HCT116 (cell line): ENCODE data around the gene FN3KRP.

Experiments used
- EGR1 ChIP-seq: IDR thresholded peaks from 2 replicates; pipeline ENCODE4 v1.6.1; 2012; ENCODE audit warnings: low read depth
- ELF1 ChIP-seq: IDR thresholded peaks from 2 replicates; pipeline ENCODE4 v1.6.1; 2012; ENCODE audit warnings: low read depth, borderline replicate concordance
- EZH2 ChIP-seq: fragments of 200-600 bp; sonication (generic); IDR thresholded peaks from 2 replicates; pipeline ENCODE4 v1.6.1; 2017; ENCODE audit warnings: antibody characterized with exemption, mixed run types
- POLR2A ChIP-seq: IDR thresholded peaks from 2 replicates; pipeline ENCODE4 v1.7.0; 2011; ENCODE audit warnings: borderline replicate concordance; ENCODE audit not compliant: insufficient read depth, insufficient read length; ENCODE audit errors: extremely low read depth
- RAD21 ChIP-seq: IDR thresholded peaks from 2 replicates; pipeline ENCODE4 v1.6.1; 2012; ENCODE audit warnings: low read depth, mild to moderate bottlenecking
- SP1 ChIP-seq: IDR thresholded peaks from 2 replicates; pipeline ENCODE4 v1.6.1; 2012; ENCODE audit warnings: low read depth
- TCF7L2 ChIP-seq: IDR thresholded peaks from 2 replicates; pipeline ENCODE4 v1.7.0; 2011; ENCODE audit warnings: borderline replicate concordance, inconsistent platforms; ENCODE audit not compliant: insufficient read depth, insufficient read length; ENCODE audit errors: extremely low read depth
- TF ChIP-seq, protein P1 (sequence below), 3 experiments: fragments of 200-600 bp in 1 of 3; sonication (generic) in 1 of 3; IDR thresholded peaks in 2 of 3; conservative IDR thresholded peaks in 1 of 3; 2 replicates each; pipeline ENCODE4 v1.5.1; 2012 to 2017; ENCODE audit warnings: low read depth in 2 of 3, low read length in 2 of 3, antibody characterized with exemption in 1 of 3, borderline replicate concordance in 1 of 3, control low read depth in 1 of 3, mild to moderate bottlenecking in 1 of 3, mixed read lengths in 1 of 3, mixed run types in 1 of 3, moderate library complexity in 1 of 3; ENCODE audit not compliant: insufficient read depth in 1 of 3
- TF ChIP-seq, protein P2 (sequence below): IDR thresholded peaks from 2 replicates; pipeline ENCODE4 v1.6.1; 2012

DNA sequence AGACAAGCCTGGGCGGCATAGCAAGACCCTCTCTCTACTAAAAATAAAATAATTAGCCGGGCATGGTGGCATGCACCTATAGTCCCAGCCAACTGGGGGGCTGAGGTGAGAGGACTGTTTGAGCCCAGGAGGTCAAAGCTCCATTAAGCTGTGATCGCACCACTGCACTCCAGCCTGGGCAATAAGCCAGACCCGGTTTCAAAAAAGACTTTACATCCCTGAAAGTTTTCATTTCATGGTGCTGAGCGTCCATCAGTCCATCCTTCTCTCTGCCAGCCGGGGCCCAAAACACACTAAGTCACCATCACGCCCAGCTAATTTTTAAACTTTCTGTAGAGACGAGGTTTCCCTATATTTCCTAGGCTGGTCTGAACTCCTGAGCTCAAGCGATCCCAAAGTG lies 28.6 kb upstream of the FN3KRP start:
- TF ChIP-seq, protein P1, sequence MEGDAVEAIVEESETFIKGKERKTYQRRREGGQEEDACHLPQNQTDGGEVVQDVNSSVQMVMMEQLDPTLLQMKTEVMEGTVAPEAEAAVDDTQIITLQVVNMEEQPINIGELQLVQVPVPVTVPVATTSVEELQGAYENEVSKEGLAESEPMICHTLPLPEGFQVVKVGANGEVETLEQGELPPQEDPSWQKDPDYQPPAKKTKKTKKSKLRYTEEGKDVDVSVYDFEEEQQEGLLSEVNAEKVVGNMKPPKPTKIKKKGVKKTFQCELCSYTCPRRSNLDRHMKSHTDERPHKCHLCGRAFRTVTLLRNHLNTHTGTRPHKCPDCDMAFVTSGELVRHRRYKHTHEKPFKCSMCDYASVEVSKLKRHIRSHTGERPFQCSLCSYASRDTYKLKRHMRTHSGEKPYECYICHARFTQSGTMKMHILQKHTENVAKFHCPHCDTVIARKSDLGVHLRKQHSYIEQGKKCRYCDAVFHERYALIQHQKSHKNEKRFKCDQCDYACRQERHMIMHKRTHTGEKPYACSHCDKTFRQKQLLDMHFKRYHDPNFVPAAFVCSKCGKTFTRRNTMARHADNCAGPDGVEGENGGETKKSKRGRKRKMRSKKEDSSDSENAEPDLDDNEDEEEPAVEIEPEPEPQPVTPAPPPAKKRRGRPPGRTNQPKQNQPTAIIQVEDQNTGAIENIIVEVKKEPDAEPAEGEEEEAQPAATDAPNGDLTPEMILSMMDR (IDR thresholded peaks at IDR 0.05 in 2 of 3, conservative IDR thresholded peaks at IDR 0.05 in 1 of 3; ENCODE audit: borderline replicate concordance in 1 of 3, insufficient read depth in 1 of 3, low read depth in 2 of 3, low read length in 2 of 3), result no peak
- TF ChIP-seq EZH2, result no peak
- no peak for TF ChIP-seq SP1
- no peak for TF ChIP-seq RAD21
- TF ChIP-seq, protein P2, sequence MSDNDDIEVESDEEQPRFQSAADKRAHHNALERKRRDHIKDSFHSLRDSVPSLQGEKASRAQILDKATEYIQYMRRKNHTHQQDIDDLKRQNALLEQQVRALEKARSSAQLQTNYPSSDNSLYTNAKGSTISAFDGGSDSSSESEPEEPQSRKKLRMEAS, result no peak
- TF ChIP-seq POLR2A, result no peak
- no peak for TF ChIP-seq EGR1
- TF ChIP-seq TCF7L2, result no peak
- TF ChIP-seq ELF1, result no peak
